ENCODE results near the gene CRACR2B.
A peak's percentile ranks its signal among the peaks of the same experiment; 100 is the strongest.

The CRACR2B gene

DNA sequence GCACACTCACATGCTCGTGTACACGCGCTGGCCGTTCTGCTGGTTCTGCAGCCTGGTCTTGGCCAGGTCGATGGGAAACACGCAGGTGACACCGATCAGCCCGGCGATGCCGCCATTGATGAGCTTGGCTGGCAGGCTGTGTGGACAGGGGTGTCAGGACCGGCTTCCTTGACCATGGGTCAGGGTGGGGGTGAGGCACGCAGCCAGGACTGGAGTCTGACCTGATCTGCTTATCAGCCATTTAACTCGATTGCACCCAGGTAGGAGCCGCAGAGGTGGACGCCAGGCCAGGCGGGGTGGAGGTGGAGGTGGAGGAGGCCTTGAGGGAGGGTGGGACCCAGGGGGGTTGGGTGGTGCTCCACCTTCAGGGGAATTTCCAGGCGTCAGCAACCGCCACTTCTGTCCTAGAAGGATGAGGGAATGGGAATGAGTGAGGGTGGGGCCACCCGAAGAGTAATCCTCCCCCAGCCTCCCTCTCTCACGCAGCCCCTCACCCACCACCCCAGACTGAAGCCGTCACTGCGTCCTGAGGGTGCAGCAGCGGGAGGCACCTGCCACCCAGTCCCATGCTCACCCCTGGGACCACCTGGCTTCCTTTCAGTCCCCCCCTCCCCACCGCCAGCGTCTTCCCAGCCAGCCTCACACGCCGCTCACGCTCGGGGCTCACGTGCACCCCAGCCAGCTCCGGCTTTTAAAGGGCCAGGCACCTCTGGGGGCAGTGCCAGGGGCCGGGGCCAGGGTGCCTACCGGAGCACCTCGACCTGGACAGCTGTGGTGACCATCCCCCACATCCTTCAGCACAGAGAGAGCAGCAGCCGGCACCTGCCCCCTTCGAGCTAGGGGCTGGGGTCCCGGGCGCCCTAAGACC is 32.7 kb upstream of the CRACR2B start:
- DNase-seq (ENCODE audit: low spot score), result no peak

DNA sequence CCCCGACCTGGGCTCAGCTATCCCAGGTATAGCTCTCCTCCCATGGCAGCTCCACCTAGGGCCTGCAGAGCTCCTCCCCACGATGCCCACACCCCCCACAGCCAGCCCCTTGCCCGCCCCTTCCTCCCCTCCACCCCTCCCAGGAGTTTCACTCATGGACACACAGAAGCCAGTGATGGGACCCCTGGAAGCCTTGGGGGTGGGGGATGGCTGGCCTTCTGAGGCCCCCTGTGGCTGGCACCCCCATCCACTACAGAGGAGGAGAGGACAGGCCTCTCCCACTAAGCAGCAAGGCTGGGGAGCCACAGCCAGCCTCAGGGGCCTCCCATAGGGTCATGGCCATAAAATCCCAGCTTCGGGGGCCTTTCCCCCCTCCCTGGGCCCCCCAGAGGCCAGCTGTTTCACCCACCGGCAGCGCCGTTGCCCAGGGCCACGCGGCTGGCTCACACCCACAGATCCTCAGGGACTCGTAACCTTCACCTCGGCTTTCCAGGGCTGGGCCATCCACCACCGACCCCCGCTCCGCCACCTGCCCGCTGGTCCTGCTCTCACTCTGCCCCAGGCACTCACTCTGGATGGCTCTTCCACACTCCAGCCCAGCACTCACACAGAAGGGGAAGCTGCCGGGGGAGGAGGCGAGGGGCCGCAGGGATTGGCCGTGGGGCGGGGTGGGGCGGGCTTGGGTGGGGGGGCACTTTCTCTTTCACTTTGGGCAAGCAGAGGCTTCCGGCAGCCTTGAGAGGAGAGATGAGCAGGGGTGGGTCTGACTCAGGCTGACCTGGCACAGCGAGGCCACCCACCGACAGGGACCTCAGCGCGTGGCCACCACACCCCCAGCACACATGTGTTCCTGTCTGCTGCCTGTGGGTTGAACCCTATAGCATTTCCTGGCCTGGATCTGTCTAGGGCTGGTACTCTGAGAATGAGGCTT is 31.8 kb upstream of the CRACR2B start:
- DNase-seq (ENCODE audit: low spot score), result peak; percentile 93

DNA sequence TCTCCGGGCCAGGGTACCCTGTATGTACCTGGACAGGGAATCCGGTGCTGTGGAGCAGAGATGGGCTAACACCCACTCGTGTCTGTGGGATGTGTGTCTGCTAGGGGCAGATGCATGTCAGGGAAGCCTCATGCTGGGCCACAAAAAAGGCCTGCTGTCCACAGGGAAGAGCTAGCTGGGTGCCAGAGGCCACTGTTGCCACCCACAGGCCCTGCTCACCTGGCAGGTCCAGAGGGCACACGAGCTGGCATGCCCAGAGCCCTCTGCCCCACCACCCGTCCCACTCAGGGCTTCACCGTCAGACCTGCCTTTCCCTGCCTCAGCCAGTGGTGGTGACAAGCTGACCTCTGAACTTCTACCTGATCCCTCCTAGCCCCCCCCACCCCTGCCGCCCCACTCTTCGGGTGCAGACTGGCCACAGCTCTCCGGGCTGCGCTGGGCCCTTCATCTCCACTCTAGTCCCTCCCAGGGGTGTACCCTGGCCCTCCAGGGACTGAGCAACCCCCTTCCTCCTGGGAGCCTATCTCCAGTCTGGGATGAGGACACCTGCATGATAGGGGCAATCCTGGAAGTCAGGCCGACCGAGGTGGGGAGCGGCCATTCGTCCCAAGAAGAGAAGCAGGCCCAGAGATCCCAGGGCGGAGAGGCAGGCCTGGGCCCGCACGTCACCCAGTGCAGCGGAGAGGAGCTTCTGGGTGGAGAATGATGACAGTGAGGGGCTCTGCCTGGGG is 31.0 kb upstream of the CRACR2B start:
- DNase-seq (ENCODE audit: low spot score), result no peak

DNA sequence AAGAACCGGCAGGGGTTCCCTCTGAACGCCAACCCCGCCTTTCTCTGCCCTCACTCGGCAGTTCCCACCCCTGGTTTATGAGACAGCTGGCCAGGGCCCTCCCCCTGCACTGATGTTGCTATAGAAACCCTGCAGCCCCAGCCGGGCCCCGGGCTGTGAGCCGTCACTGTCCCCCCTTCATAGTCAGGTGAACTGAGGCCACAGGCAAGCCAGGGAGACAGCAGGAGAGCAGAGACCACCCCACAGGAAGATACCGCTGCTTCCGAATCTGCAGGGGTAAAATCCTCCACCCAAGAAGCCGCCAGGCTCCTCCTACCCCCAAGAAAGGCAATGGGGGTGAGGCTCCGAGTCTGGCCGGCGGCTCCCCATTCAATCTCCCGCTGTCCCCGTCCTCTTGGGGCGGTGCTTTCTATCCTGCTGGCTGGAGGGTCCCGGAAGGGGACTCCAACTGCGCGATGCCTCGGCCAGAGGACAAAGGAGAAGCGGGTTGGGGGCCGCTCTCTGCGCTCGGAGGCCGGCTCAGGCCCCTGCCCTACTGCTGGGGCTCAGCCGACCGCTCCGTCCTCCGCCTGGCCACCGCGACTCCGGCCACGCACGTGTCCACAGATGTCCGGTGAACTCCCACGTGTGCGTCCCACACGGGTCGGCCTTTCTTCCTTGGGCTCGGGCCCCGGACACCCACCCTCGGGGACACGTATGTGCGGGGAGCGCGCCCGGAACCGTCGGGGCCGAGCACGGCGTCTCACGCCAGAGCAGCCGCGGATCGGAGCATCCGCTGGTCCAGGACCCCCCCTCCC is 30.2 kb upstream of the CRACR2B start:
- DNase-seq (ENCODE audit: low spot score), result peak; percentile 81

DNA sequence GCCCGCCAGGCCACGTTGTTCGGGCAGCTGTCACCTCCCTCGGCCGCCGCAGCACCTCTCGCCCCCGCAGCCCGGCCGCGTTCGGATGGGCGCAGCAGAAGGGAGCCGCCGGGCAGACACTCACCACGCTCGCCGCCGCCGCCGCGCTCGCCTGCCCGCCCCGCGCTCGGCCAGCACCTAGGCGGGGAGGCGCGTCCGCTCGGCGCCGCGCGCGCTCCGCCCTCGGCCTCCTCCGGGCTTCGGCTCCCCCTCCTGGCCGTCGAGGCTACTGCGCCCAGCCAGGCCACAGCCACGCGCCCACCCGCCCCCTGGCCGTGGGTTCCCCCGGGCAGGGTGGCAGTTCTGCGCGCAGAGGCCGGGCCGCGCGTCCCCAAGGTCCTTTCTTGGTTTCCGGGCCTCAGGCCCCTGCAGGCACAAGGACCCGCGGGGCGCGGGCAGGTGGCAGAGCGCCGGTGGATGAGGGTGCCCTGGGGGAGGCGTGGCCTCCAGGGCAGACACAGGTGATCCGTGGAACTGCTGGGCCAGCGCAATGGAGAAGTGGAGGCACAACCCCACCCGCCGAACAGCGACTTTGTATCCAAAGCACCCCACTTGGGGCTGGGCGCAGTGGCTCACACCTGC is 29.5 kb upstream of the CRACR2B start, which contains the start of gene SLC25A22:
TSS of gene SLC25A22 (minus strand) at position 189 of the 621 bp plus-strand sequence. CDS start 3,275 bp downstream, outside the sequence.
- DNase-seq (ENCODE audit: low spot score), result peak; percentile 92

DNA sequence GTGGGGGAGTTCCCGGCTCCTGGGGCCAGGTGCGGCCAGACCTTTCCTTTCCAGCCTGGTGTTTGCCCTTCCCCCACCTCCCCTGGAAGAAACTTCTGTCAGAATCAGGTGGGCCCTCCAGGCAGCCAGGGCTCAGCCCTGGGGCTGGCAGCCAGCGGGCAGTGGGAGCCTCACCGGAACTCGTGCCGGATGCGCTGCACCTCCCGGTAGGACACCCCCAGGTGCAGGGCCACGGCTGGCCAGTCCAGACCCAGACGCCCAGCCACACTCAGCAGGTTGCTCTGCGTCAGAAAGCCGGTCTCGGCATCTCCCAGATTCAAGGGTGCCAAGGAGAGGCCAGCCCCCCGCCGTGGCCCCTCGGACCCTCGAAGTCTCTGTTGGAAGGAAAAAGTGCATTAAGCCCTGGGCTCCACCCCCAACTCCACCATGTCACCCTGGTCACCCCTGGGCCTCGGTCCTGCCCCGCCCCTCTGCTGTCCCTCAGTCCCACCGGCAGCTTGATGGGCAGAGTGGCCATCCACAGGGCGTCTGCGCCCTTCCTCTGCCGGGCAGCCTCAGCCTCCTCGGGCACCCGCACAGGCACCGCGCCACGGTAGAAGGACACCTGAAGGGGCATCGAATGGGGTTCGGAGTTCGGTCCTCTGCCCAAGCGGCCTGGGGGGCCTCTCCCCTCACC is 27.9 kb upstream of the CRACR2B start:
- no peak for DNase-seq (ENCODE audit: low spot score)

DNA sequence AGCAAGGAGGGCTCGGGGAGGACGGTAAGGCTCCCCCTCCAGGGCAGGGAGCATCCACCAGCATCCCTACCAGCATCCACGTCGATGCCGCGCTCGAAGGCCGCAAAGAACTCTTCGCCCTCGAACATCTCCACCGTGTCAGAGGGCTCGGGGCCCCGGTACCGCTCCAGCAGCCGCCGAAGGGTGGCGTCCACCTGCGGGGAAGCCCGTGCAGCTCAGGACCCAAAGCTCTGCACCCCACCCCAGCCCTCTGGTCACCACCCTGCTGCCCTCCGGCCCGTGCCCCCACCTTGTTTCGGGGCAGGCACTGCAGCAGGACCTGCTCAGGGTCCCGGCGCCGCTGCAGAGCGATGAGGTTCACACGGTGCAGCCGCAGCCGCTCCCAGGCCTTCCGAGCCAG is 27.2 kb upstream of the CRACR2B start:
- DNase-seq (ENCODE audit: low spot score), result no peak

DNA sequence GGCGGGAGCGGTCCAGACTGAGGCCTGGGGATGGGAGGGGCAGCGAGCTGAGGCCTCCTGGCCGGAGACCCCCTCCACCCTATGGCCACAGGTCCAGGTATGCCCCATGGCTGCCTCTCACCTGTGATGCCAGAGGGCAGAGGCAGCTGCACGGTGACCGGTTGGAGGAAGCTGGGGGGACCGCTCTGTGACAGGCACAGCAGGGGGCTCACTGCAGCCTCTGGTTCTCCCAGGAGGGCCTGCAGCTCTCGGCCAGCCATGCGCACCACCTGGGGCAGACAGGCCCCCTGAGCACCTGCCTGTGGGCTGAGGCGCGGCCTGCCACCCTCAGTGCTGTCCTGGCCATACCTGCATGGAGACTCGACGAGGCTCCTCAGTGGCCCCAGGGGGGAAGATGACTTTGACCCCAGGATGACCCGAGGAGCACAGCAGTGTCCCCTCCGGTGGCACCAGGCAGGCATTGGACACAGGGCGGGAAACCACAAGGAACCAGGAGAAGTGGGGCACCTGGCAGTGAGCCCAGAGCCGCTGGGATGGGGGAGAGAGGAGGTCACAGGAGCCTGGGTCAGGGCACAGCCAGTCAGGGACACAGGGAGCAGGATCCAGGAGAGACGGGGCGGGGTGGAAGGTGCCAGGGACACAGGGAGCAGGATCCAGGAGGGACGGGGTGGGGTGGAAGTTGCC is 26.5 kb upstream of the CRACR2B start:
- DNase-seq (ENCODE audit: low spot score), result no peak

DNA sequence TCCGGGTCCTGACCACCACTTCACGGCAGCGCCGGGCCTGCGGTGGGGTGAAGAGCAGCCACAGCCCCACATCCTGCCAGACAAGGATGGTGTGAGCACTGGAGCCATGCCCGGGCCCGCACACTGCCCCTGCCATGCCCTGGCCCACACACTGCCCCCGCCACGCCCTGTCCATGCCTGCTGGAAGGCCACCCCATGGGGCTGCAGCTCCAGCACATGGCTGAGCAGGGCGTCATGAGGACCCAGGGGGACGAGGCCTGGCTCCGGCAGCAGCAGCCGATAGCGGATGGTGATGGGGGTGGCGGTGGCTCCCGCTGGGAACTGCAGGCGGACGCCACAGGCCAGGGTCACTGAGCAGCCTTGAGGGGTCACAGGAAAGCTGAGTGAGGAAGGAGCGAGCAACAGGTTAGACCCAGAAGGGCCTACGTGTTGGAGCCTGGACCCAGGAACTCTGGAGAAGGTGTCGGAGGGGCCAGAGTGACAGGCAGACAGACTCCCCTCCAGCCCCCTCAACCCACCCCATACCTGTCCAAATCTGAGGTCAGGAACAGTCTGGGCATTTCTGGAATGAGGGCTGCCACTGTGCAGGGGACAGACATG is 25.6 kb upstream of the CRACR2B start:
- DNase-seq (ENCODE audit: low spot score), result no peak

DNA sequence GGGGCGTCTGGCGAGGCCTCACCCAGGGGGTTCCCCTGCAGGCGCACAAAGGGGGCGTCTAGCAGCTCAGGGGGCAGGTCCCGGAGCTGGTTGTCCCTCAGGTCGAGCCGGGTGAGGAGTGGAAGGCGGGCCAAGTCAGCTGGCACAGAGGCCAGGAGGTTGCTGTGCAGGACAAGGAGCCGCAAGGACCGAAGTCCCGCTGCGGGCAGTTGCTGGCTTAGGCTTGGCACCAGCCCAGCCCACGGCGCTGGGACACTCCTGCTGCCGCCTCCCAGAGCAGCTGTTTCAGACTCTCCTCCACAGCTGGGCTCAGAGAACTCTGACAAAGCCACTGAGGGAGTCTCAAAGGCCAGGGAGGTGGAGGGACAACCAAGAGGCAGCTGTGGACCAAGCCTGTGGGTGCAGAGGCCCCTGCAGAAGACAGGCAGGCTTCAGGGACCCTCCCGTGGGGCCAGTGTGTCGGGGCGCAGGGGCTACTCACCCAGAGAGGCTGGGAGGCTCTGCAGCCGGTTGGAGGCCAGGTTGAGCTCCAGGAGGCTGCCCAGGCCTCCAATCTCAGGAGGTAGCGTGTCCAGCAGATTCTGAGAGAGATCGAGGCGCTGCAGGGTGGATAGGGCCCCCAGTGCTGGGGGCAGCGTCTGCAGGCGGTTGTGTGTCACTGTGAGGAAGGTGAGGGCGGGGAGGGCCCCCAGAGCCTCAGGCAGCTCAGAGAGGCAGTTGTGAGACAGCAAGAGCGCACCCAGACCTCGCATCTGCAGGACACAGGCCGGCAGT is 24.8 kb upstream of the CRACR2B start:
- no peak for DNase-seq (ENCODE audit: low spot score)

DNA sequence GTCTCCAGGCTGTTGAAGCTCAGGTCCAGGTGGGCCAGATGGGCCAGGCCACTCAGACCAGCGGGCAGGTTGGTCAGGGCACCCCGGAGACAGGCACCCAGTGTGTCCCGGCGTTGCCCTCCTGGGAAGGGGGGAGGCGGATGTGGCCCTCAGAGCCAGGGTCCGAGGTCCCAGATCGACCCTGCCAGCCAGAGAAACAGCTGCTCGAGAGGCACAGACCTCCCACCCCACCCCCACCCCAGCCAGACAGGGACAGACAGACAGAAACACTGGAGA is 24.3 kb upstream of the CRACR2B start:
- no peak for DNase-seq (ENCODE audit: low spot score)

DNA sequence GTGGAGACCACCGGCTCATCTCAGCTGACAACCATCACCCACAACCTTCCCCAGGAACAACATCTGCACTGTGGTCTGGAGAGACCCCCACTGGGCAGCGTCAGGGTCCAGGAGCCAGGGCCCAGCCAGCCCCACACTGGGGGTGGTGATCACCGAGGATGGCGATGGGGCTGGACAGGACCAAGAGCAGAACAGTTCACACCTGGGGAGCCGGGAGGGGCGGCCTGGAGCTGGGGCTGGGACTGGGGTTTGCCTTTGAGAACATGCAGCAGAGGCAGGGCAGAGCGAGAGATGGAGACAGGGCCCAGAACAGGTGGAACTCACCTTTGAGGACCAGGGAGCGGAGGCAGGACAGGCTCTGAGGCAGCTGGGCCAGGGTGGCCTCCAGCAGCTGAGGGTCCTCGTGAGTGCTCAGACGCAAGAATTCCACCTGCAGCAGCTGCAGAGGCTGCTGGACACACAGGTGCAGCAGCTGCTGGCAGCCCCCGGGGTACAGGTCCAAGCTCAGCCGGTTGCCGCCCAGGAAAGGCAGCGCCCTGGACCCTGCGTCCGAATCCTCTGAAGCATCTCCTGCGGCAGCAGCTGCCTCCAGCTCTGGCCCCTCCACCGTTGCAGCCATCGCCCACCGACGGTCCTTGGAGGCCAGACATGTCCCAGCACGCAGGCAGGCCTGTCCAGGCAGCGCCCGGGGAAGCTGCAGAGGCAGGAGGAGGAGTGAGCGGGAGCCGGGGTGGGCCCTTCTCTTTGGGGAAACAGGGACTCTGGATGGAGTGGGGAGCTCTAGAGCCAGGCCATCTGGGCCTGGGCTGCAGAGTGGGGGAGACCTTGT is 23.7 kb upstream of the CRACR2B start:
- no peak for DNase-seq (ENCODE audit: low spot score)

DNA sequence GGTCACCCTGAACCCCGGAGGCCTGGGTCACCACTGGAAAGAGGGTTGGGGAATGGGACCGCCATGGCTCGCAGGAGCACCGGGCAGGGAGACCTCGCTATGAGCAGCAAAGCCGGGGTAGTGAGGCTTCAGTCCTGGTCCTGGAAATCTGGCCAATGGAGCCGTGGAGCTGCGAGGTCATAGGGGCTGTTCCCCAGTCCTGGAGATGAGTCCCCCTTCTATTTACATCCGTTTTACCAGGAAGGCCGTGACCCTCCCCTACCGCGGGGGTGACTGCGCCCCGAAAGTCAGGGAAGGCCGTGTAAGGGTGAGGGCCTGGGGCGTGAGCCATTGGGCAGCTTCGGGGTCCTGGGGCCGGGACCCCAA is 23.1 kb upstream of the CRACR2B start:
- DNase-seq (ENCODE audit: low spot score), result no peak

DNA sequence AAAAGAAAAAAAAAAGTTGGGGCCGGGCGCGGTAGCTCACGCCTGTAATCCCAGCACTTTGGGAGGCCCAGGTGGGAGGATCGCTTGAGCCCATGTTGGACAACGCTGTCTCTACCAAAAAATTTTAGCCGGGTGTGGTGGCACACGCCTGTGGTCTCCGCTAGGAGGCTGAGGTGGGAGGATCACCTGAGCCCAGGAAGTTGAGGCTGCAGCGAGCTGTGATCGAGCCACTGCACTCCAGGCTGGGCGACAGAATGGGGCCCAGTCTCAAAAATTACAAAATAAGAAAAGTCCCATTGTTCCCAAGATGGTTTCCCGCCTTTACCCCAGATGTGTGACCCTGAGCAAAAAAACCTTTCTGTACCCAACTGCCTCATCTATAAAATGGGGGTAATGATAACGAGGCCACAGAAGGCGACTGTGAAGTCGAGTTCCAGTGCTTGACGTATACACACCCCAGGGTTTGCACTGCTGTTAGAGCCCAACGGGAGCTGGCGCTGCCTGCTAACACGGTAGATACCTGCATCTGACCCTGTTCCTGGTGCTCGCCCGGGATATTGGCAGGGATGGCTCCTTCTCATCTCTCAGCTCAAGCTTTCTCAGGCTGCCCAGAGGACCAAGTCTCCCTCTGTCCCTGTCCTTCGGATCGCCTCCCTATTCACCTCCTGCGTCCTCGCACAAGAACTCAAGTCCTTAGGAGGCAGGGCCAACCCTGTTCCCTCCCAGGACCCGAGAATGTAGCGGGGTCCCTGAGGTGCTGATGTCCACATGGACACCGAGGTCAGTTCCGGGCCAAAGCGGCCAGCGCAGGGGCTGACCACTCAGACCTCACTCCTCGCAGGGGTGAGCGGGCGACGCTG is 19.1 kb upstream of the CRACR2B start:
- no peak for DNase-seq (ENCODE audit: low spot score)

DNA sequence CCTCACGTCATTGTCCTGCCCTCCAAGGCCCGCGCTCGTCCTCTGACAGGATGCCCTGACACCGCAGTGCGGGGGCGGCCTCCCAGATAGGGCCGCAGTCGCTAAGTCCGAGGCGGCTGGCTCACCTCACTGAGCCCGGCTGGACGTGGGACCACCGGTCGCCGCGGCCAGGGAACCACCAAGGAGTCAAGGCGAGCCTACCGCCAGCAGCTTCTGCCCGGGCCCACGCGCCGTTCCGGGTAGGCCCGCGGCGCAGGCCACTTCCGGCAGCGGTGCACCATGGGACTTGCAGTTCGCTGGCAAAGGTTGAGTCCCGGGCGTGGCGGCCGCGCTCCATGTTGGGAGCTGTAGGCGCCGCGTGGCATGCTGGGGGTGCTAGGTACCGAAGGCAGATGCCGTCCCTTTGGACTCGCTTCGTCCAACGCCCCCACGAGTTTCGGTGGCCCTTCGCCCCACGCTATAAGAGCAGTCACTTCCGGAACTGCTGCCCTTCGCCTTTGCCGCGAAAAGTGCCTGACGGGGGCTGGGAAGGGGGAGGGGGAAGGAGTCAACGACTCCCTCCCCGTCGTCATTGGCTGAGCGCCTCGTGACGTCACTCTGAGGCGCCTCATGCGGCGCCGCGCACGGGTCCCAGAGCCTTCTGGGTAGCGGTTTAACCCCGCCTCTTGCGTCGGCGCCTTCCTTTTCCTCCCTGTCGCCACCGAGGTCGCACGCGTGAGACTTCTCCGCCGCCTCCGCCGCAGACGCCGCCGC is 18.3 kb upstream of the CRACR2B start, which contains the start of gene RPLP2:
TSS of gene RPLP2 (plus strand) at position 681 of the 753 bp plus-strand sequence. CDS start 268 bp downstream, outside the sequence.
- DNase-seq (ENCODE audit: low spot score), result peak; percentile 97

DNA sequence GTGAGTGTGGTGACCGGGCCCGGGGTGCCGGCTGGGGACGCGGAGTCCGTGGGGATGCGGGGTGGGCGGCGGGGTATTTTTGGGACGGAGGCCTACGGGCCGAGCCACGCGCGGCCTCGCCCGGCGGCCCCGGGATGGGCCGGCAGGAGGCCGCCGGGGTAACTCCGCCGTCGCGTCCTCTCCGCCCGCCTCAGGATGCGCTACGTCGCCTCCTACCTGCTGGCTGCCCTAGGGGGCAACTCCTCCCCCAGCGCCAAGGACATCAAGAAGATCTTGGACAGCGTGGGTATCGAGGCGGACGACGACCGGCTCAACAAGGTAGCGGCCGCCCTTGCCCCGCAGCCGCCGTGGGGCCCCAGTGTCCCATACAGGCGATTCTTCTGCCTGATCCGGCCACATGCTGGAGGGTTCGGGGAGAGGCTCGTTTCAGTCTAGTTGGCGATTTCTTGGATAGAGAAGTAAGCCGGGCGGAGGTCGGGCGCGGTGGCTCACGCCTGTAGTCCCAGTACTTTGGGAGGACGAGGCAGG is 17.6 kb upstream of the CRACR2B start:
- DNase-seq (ENCODE audit: low spot score), result no peak
